HG03060 (cell line): ENCODE results near the gene ZIC2.
"Not testable (repeated sequence)": the region's sequence is repeated elsewhere in the genome, so short reads cannot be mapped to it uniquely, and the experiment has no call there.

Experiments
- ATAC-seq: cut with Tn5 transposase; IDR thresholded peaks from one replicate; pipeline ENCODE4 v1.9.1; 2021; ENCODE audit warnings: low read depth, moderate number of reproducible peaks; ENCODE audit not compliant: unreplicated experiment

ZIC2 gene

GRCh38 chr13:99981735-99982035, at the start of gene ZIC2:
Gene ZIC2 (plus strand): TSS chr13:99981784. CDS start chr13:99982065, 281 bp downstream.
- ATAC-seq = no peak

DNA sequence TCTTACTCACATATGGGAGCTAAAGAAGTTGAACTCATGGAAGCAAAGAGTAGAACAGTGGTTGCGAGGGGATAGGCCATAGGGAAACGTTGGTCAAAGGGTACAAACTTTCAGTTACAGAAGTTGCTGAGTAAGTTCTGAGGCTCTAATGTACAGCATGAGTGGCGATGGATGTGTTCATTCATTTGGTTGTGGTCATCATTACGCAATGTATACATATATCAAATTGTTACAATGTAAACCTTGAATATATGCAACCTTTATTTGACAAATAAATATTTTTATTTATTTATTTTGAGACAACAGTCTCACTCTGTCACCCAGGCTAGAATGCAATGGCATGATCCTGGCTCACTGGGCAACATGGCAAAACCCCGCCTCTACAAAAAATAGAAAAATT, 48.7 kb upstream of the ZIC2 start:
- ATAC-seq = no peak

- ATAC-seq = no peak
Observed at GRCh38 chr13:99935772-99936171, 45.8 kb upstream of the ZIC2 start.

DNA sequence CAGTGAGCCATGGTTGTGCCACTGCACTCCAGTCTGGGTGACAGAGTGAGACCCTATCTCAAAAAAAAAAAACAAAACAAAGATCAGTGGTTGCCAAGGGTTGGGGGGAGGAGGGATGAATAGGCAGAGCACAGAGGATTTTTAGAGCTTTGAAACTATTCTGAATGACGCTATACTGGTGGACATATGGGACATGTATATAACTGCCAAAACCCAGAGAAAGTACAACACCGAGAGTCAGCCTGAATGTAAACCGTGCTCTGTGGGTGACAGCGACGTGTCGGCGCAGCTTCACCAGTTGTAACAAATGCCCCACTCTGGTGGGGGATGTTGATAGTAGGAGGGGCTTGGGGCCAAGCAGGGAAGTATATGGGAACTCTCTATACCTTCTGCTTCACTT, 42.9 kb upstream of the ZIC2 start:
- ATAC-seq = no peak

GRCh38 chr13:99941086-99941485, 40.5 kb upstream of the ZIC2 start:
- ATAC-seq = no peak

DNA sequence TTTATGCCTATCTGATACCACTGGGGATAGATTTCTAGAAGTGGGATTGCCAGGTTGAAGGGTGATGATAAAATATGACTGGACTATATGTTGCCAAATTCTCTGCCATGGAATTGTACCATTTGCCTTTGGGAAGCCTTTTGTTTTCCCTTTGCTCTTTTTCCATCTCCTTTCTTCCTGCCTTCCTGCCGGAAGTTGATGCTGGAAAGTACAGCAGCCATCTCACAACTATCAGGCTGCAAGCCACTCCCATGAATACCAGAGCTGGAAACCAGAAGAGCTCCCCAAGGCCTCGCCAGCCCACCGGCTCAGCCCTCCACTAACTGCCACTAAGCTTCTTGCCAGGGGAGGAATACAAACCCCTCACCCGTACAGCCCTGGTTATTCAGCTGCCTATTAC, 39.7 kb upstream of the ZIC2 start:
- ATAC-seq = no peak

- ATAC-seq = no peak
Observed at GRCh38 chr13:99944102-99944501, 37.5 kb upstream of the ZIC2 start.

- ATAC-seq = no peak
Observed at GRCh38 chr13:99944606-99945005, 37.0 kb upstream of the ZIC2 start.

GRCh38 chr13:99945515-99945914, 36.1 kb upstream of the ZIC2 start:
- not testable (repeated sequence) for ATAC-seq

DNA sequence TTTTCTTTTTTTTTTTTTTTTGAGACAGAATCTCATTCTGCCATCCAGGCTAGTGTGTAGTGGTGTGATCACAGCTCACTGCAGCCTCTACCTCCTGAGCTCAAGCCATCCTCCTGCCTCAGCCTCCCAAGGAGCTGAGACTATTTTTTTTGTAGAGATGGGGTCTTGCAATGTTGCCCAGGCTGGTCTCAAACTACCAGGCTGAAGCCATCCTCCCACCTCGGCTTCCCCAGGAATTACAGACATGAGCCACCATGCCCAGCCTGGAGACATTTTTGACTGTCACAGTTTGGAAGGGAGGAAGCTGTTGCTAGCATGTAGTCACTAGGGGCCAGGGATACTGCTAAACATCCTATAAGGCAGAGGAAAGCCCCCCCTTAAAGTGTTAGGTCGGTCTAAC, 33.9 kb upstream of the ZIC2 start:
- ATAC-seq = no peak

DNA sequence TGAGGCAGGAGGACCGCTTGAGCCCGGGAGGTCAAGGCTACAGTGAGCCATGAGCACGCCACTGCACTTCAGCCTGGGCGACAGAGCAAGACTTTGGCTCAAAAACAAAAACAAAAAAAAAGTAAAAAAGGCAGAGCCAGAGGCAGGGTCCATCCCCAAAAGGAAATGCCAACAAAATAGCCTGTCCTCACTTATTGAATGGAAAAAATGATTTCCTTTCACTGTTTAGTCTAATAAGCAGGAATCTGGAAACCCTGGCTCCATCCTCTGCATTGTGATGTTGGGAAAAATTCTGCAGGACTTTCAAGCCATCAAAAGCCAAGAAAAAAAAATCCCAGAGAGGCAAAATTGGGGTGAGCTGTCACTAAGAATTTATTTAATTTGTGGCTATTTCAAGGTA, 33.2 kb upstream of the ZIC2 start:
- ATAC-seq = no peak

DNA sequence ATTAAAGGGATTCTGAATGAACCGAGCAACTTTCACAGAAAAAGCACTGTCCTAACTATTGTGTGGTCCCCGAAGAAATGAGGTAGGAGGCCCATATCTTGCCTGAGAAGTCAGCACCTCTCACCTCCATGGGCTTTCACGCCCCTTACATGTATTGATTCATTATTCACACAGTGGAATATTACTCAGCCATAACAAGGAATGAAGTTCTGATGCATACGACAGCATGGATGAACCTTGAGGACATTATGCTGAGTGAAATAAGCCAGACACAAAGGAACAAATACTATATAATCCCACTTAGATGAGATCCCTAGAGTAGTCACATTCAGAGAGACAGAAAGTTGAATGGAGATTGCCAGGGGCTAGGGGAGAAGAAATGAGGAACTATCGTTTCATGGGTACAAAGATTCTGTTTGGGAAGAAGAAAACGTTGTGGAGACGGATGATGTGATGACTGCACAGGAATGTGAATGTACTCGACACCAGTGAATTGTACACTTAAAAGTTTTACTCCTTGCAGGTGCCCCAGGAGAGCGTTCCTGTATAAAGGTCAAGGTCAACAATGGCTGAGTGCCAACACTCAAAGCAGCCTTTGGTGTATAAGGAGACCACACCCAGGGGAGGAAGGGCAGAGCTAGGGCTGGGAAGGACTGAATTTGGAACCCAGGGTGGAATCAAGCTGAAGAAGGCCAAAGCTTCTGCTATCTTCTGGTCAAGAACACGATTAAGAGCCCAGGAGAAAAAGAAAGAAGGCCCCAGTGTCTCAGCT, 32.5 kb upstream of the ZIC2 start:
- no peak for ATAC-seq

DNA sequence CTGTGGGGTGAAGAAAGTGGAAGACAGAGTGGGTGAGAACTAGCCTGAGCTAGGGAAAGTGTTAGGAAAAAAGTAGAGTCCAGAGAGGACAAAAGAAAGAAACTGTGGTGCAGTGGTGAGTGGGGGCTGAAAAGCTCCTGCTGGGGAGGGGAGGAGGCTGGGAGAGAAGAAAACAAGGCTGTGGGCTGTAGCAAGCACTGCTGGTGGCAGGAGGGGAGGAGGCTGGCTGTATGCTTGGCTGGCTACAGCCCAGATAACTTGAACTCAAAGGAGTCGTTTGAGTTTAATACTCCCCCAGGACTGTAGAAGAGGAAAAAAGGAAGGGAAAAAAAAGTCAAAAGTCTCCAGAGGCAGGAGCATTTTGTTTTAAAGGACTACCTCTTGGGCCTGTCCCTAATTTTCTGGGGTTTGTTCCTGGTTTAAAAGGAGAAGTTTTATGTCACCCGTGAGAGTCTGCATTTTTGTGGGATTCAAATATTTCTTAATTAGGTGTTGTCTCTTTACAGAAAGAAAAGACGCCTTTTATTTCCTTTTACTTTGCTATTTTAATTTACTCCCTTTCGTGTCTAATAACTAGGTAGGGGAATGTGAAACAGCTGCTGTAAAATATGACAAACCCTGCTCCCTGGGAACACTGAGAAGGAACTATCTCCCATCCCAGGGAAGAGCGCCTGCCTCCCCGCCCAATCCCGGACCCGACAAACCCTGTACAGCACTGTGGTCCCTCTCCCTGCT, 31.7 kb upstream of the ZIC2 start:
- ATAC-seq = no peak

- ATAC-seq = not testable (repeated sequence)
Observed at GRCh38 chr13:99951666-99952065, 29.9 kb upstream of the ZIC2 start.

- no peak for ATAC-seq
Observed at GRCh38 chr13:99953138-99953755, 28.3 kb upstream of the ZIC2 start.

DNA sequence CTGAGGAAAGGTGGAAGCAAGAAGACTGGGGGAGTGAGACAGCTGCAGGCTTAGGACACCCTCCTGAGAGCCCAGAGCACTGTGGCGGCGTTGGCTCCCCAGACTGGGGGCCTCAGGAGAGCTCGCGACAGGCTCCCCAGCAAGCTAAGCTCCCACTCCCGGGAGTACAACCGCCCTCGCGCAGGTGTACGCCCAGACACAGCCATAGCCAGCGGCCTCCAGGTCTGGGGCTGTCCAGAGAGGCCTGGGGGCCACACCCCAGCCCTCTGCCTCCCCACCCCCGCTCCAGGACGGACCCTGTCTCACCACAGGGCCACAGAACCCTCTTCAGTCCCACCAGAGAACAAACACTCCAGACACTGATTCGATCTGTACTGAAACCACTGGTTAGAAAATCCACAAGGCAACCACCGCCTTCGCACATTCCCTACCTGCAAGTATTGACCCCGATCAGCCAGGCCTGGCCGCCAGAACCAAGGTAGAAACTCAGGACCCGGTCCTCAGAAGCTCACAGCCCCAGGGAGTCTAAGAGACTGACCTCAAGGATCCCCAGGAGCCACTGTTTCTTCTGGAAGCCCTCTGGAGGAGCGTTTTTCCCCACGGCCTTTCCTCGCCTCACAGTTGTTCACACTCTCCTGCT, 26.4 kb upstream of the ZIC2 start:
- no peak for ATAC-seq

GRCh38 chr13:99955747-99956472, 25.7 kb upstream of the ZIC2 start:
- no peak for ATAC-seq

DNA sequence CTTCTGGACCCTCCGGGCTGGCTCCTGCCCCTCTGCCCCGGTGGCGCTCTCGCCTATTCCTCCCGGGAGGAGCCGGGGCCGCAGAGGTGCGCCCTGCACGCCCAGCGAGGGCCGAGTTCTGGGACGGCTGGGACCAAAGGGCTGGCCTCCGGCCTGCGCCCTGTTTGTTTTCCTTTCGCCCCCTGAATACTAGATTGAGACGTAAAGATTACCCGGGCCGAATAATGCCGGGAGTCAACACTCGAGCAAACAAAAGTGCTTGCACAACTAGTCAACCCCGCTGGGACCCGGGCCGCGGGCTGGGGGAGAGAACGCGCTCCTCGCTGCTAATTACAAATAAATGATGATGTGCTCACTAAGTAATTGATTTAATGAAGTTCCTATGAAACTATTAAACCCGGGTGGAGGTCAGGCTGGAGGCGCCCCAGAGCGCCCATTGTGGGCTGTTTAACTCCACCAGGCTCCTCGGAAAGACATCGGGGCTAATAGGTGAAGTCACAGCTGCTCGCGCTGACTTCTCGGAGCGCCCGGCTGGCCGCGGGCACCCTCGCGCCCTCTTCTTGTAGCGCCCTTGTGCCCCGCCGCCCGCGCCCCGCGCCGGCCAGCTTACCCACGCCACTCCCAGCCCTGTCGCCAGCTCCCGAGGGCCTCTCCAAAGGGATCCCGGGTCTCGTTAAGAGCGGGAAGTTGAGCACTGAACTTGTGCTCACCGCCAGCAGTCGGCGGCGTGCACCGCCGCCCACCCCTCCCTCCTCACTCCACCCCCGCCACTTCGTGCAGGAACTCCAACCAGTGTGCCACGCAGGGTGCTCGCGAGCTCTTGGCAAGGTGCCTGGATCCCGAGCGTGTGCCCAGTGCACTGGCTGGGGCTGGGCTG, 24.9 kb upstream of the ZIC2 start:
- no peak for ATAC-seq

DNA sequence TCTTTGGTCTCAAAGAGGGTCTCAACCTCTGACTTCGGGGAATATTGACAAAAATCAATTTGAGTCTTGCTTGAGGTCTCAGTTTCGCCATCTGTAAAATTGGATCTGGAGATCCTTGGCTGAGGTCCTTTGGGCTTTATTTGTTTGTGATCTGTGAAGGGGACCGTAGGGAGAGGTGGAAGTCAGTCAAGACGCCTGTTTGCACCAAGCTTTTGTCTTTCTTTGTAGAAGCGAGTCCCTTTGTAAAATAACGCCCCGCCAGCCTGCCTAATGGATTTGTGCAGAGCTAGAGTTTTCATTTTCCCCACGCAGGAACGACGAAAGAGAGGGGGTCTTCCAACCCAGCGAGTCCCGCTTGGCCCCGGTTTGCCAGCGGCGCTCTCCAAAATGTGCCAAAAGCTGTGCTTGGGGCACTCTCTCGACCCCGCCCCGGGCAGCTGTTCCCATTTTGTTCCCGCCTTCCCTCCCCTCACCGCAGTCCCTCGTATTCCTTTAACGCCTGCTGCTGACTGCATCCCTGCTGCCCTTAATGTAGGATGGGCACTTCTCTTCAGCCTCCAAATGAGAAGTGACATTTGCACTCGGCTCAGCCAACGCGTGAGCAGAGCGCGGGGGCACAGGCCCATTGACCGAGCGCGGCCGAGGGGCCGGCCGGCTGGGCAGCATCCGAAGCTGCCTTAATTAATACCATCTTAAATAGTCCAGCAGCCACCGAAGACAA, 23.0 kb upstream of the ZIC2 start:
- no peak for ATAC-seq
